Astrocyte (in vitro differentiated cells and primary cell): ENCODE measurements around the gene PEX11A. TPM values are rescaled to one million over a fixed set of nuclear protein-coding genes. Genes with fewer than 3 reads are reported as not detected.

Experiments
- DNase-seq: peaks from one replicate; pipeline ENCODE4 v3.0.0-alpha.2; 2010; ENCODE audit warnings: low read depth
- FAIRE-seq: peaks from 2 replicates; lab custom pipeline; 2011; peaks lifted over from hg19 to GRCh38; lab: Jason Lieb, UNC
- H2AFZ ChIP-seq: 2 replicates; pipeline ENCODE4 v1.6.0; 2012; ENCODE audit warnings: low read depth, low read length, inconsistent platforms
- H3K27ac ChIP-seq: 2 replicates; pipeline ENCODE4 v1.5.1; 2011; ENCODE audit warnings: low read depth, low read length, inconsistent platforms
- H3K27me3 ChIP-seq: 2 replicates; pipeline ENCODE4 v1.6.0; 2011; ENCODE audit warnings: low read length, inconsistent platforms; ENCODE audit not compliant: insufficient read depth
- H3K36me3 ChIP-seq: 2 replicates; pipeline ENCODE4 v1.5.1; 2011; ENCODE audit warnings: low read length, inconsistent platforms; ENCODE audit not compliant: insufficient read depth
- H3K4me1 ChIP-seq: 2 replicates; pipeline ENCODE4 v1.5.1; 2011; ENCODE audit warnings: low read length, inconsistent platforms; ENCODE audit not compliant: insufficient read depth
- H3K4me2 ChIP-seq: 2 replicates; pipeline ENCODE4 v1.6.0; 2012; ENCODE audit warnings: low read length, inconsistent platforms
- H3K4me3 ChIP-seq: 2 replicates; pipeline ENCODE4 v1.5.1; 2011; ENCODE audit warnings: low read depth, mild to moderate bottlenecking, low read length, inconsistent platforms; ENCODE audit not compliant: insufficient read depth
- H3K79me2 ChIP-seq: 2 replicates; pipeline ENCODE4 v1.6.0; 2012; ENCODE audit warnings: mild to moderate bottlenecking, low read length, inconsistent platforms; ENCODE audit not compliant: insufficient read depth
- H3K9ac ChIP-seq: 2 replicates; pipeline ENCODE4 v1.6.0; 2012; ENCODE audit warnings: mild to moderate bottlenecking, low read length, inconsistent platforms
- H3K9me3 ChIP-seq: 2 replicates; pipeline ENCODE4 v1.5.1; 2012; ENCODE audit warnings: low read depth, mild to moderate bottlenecking, low read length, inconsistent platforms; ENCODE audit not compliant: insufficient read depth
- H4K20me1 ChIP-seq: 2 replicates; pipeline ENCODE4 v1.6.0; 2012; ENCODE audit warnings: low read length, inconsistent platforms; ENCODE audit not compliant: insufficient read depth
- H3K27ac Mint-ChIP-seq: one replicate; pipeline ENCODE4 v1.8.0; 2021; ENCODE audit warnings: mild to moderate bottlenecking, mixed read lengths; ENCODE audit not compliant: unreplicated experiment
- H3K27me3 Mint-ChIP-seq: one replicate; pipeline ENCODE4 v1.8.0; 2021; ENCODE audit warnings: low read depth, mixed read lengths; ENCODE audit not compliant: unreplicated experiment
- H3K36me3 Mint-ChIP-seq: one replicate; pipeline ENCODE4 v1.8.0; 2021; ENCODE audit warnings: low read depth, mixed read lengths; ENCODE audit not compliant: unreplicated experiment
- H3K4me1 Mint-ChIP-seq: one replicate; pipeline ENCODE4 v1.8.0; 2021; ENCODE audit warnings: low read depth, mixed read lengths; ENCODE audit not compliant: unreplicated experiment
- H3K4me3 Mint-ChIP-seq: one replicate; pipeline ENCODE4 v1.8.0; 2021; ENCODE audit warnings: mild to moderate bottlenecking, moderate library complexity, mixed read lengths; ENCODE audit not compliant: unreplicated experiment
- H3K9me3 Mint-ChIP-seq: one replicate; pipeline ENCODE4 v1.8.0; 2021; ENCODE audit warnings: mild to moderate bottlenecking, mixed read lengths; ENCODE audit not compliant: unreplicated experiment
- CTCF ChIP-seq: IDR thresholded peaks from 2 replicates; pipeline ENCODE4 v1.5.1; 2011; ENCODE audit warnings: low read depth, mild to moderate bottlenecking, inconsistent platforms, low read length, moderate library complexity; ENCODE audit not compliant: insufficient read depth
- EZH2 ChIP-seq: IDR thresholded peaks from 2 replicates; pipeline ENCODE4 v1.6.1; 2012; ENCODE audit warnings: mild to moderate bottlenecking, low read length, inconsistent platforms; ENCODE audit not compliant: insufficient read depth
- total RNA-seq: library from RNA; stranded (reverse); gene quantifications from 2 replicates; pipeline ENCODE4 v1.2.1, GENCODE V29; 2021

Gene PEX11A
- total RNA-seq, 1 donor from 2014 or later = 2.1 TPM

DNA sequence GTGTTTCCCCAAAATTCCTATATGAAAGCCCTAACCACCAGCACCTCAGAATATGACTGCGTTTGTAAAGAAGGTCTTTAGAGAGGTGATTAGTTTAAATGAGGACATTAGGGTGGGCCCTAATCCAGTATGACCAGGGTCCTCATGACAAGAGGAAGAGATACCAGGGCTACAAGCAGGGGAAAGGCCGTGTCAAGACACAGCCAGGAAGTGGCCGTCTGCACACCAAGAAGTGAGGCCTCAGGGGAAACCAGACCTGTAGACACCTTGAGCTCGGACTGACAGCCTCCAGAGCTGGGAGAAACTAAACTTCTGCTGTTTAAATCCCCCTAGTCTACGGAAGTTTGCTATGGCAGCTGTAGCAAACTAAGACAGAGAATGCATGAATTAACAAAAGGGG, 49.5 kb downstream of the PEX11A start:
- Mint-ChIP-seq H3K4me1 (no peaks in the 10 kb centered on the region), H3K27me3 (no peaks in the 10 kb centered on the region), H3K9me3 (no peaks in the 10 kb centered on the region), H3K36me3 (peaks cover 6% of the 10 kb centered on the region), H3K4me3 (no peak overlapping the region), H3K27ac (no peak overlapping the region)
- TF ChIP-seq CTCF (no peak), EZH2 (no peak)
- H2AFZ ChIP-seq = no peak overlapping the region
- H3K9ac ChIP-seq = no peak overlapping the region
- H3K4me3 ChIP-seq = no peak overlapping the region
- H4K20me1 ChIP-seq = no peaks in the 10 kb centered on the region
- H3K27ac ChIP-seq = no peak overlapping the region
- no peaks in the 10 kb centered on the region for H3K27me3 ChIP-seq
- FAIRE-seq (no peak), DNase-seq (no peak)
- no peaks in the 10 kb centered on the region for H3K79me2 ChIP-seq
- H3K9me3 ChIP-seq = no peaks in the 10 kb centered on the region
- H3K36me3 ChIP-seq = peaks cover 6% of the 10 kb centered on the region
- no peaks in the 10 kb centered on the region for H3K4me1 ChIP-seq
- H3K4me2 ChIP-seq = no peak overlapping the region

GRCh38 chr15:89640245-89640644, 50.3 kb downstream of the PEX11A start:
- Histone ChIP-seq H4K20me1 (no peaks in the 10 kb centered on the region), H3K79me2 (no peaks in the 10 kb centered on the region), H3K9ac (no peak overlapping the region), H3K36me3 (peaks cover 6% of the 10 kb centered on the region), H3K27ac (no peak overlapping the region), H3K9me3 (no peaks in the 10 kb centered on the region), H3K4me1 (no peaks in the 10 kb centered on the region), H3K4me3 (no peak overlapping the region), H2AFZ (no peak overlapping the region), H3K4me2 (no peak overlapping the region), H3K27me3 (no peaks in the 10 kb centered on the region)
- Mint-ChIP-seq H3K4me1 (no peaks in the 10 kb centered on the region), H3K4me3 (no peak overlapping the region), H3K27me3 (no peaks in the 10 kb centered on the region), H3K27ac (no peak overlapping the region), H3K36me3 (peaks cover 6% of the 10 kb centered on the region), H3K9me3 (peaks cover 2% of the 10 kb centered on the region)
- TF ChIP-seq EZH2 = no peak
- no peak for TF ChIP-seq CTCF
- no peak for DNase-seq
- FAIRE-seq = no peak

GRCh38 chr15:89633585-89633984, 57.0 kb downstream of the PEX11A start:
- Histone ChIP-seq H3K27me3 (no peaks in the 10 kb centered on the region), H3K4me3 (no peak overlapping the region), H3K36me3 (peaks cover 24% of the 10 kb centered on the region), H3K4me1 (no peaks in the 10 kb centered on the region), H3K9me3 (no peaks in the 10 kb centered on the region), H3K4me2 (no peak overlapping the region), H3K27ac (no peak overlapping the region), H2AFZ (no peak overlapping the region), H4K20me1 (no peaks in the 10 kb centered on the region), H3K79me2 (no peaks in the 10 kb centered on the region), H3K9ac (no peak overlapping the region)
- TF ChIP-seq EZH2 (no peak), CTCF (no peak)
- Mint-ChIP-seq H3K4me3 (no peak overlapping the region), H3K4me1 (no peaks in the 10 kb centered on the region), H3K9me3 (peaks cover 6% of the 10 kb centered on the region), H3K27me3 (no peaks in the 10 kb centered on the region), H3K36me3 (peaks cover 37% of the 10 kb centered on the region), H3K27ac (no peak overlapping the region)
- FAIRE-seq = no peak
- no peak for DNase-seq
